Measurements from ENCODE around the gene PKD2L1. TPM values are rescaled to one million over a fixed set of nuclear protein-coding genes. Genes with fewer than 3 reads are reported as not detected.

PKD2L1 gene
- polyA plus RNA-seq, 1 donor from 2014 or later = not detected

GRCh38 chr10:100359030-100359432 is 29.0 kb upstream of the PKD2L1 start:
- Histone ChIP-seq H3K4me3 (ENCODE audit: low read length) (no peak overlapping the region), H3K36me3 (ENCODE audit: insufficient read depth, low read length) (peaks cover under 1% of the 10 kb centered on the region), H3K27ac (ENCODE audit: low read length) (no peak overlapping the region), H3K9me2 (ENCODE audit: insufficient read depth, low read length) (no peaks in the 10 kb centered on the region), H3K27me3 (ENCODE audit: insufficient read depth, low read depth, low read length) (no peaks in the 10 kb centered on the region), H3K9ac (ENCODE audit: low read length) (no peak overlapping the region), H4K20me1 (ENCODE audit: insufficient read depth) (no peaks in the 10 kb centered on the region), H3K79me2 (replicated peaks; ENCODE audit: insufficient read depth, low read length) (no peaks in the 10 kb centered on the region), H3K9me3 (ENCODE audit: low read length) (no peaks in the 10 kb centered on the region), H3F3A (ENCODE audit: insufficient read depth, low read length, poor library complexity, severe bottlenecking) (no peaks in the 10 kb centered on the region), H3K4me2 (ENCODE audit: low read length) (no peak overlapping the region), H2AFZ (ENCODE audit: low read depth, low read length) (no peak overlapping the region)
- TF ChIP-seq RAD21 (conservative IDR thresholded peaks at IDR 0.05) = no peak
- TF ChIP-seq, protein P1, sequence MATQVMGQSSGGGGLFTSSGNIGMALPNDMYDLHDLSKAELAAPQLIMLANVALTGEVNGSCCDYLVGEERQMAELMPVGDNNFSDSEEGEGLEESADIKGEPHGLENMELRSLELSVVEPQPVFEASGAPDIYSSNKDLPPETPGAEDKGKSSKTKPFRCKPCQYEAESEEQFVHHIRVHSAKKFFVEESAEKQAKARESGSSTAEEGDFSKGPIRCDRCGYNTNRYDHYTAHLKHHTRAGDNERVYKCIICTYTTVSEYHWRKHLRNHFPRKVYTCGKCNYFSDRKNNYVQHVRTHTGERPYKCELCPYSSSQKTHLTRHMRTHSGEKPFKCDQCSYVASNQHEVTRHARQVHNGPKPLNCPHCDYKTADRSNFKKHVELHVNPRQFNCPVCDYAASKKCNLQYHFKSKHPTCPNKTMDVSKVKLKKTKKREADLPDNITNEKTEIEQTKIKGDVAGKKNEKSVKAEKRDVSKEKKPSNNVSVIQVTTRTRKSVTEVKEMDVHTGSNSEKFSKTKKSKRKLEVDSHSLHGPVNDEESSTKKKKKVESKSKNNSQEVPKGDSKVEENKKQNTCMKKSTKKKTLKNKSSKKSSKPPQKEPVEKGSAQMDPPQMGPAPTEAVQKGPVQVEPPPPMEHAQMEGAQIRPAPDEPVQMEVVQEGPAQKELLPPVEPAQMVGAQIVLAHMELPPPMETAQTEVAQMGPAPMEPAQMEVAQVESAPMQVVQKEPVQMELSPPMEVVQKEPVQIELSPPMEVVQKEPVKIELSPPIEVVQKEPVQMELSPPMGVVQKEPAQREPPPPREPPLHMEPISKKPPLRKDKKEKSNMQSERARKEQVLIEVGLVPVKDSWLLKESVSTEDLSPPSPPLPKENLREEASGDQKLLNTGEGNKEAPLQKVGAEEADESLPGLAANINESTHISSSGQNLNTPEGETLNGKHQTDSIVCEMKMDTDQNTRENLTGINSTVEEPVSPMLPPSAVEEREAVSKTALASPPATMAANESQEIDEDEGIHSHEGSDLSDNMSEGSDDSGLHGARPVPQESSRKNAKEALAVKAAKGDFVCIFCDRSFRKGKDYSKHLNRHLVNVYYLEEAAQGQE (IDR thresholded peaks at IDR 0.05; ENCODE audit: borderline replicate concordance) = no peak
- TF ChIP-seq POLR2AphosphoS5 (IDR thresholded peaks at IDR 0.05) = no peak
- no peak for TF ChIP-seq EZH2 (IDR thresholded peaks at IDR 0.05; ENCODE audit: borderline replicate concordance, insufficient read depth, low read length, poor library complexity, severe bottlenecking)
- TF ChIP-seq, protein P2, sequence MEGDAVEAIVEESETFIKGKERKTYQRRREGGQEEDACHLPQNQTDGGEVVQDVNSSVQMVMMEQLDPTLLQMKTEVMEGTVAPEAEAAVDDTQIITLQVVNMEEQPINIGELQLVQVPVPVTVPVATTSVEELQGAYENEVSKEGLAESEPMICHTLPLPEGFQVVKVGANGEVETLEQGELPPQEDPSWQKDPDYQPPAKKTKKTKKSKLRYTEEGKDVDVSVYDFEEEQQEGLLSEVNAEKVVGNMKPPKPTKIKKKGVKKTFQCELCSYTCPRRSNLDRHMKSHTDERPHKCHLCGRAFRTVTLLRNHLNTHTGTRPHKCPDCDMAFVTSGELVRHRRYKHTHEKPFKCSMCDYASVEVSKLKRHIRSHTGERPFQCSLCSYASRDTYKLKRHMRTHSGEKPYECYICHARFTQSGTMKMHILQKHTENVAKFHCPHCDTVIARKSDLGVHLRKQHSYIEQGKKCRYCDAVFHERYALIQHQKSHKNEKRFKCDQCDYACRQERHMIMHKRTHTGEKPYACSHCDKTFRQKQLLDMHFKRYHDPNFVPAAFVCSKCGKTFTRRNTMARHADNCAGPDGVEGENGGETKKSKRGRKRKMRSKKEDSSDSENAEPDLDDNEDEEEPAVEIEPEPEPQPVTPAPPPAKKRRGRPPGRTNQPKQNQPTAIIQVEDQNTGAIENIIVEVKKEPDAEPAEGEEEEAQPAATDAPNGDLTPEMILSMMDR (IDR thresholded peaks at IDR 0.05; ENCODE audit: poor library complexity, severe bottlenecking) = no peak
- TF ChIP-seq TAF1 (IDR thresholded peaks at IDR 0.05; ENCODE audit: low read depth) = no peak
- TF ChIP-seq MXI1 (conservative IDR thresholded peaks at IDR 0.05; ENCODE audit: poor library complexity, severe bottlenecking) = no peak
- no peak for TF ChIP-seq EP300 (conservative IDR thresholded peaks at IDR 0.05; ENCODE audit: poor library complexity, severe bottlenecking)
- TF ChIP-seq SMC3 (conservative IDR thresholded peaks at IDR 0.05; ENCODE audit: poor library complexity) = no peak

- Histone ChIP-seq H3K79me2 (replicated peaks; ENCODE audit: insufficient read depth, low read length) (peaks cover 8% of the 10 kb centered on the region), H3K27me3 (ENCODE audit: insufficient read depth, low read depth, low read length) (no peaks in the 10 kb centered on the region), H3K4me3 (ENCODE audit: low read length) (no peak overlapping the region), H4K20me1 (ENCODE audit: insufficient read depth) (no peaks in the 10 kb centered on the region), H3K9ac (ENCODE audit: low read length) (no peak overlapping the region), H3F3A (ENCODE audit: insufficient read depth, low read length, poor library complexity, severe bottlenecking) (no peaks in the 10 kb centered on the region), H3K9me3 (ENCODE audit: low read length) (no peaks in the 10 kb centered on the region), H3K27ac (ENCODE audit: low read length) (no peak overlapping the region), H3K4me2 (ENCODE audit: low read length) (no peak overlapping the region), H3K36me3 (ENCODE audit: insufficient read depth, low read length) (peaks cover 7% of the 10 kb centered on the region), H3K9me2 (ENCODE audit: insufficient read depth, low read length) (no peaks in the 10 kb centered on the region), H2AFZ (ENCODE audit: low read depth, low read length) (no peak overlapping the region)
- TF ChIP-seq EP300 (conservative IDR thresholded peaks at IDR 0.05; ENCODE audit: poor library complexity, severe bottlenecking) (no peak), POLR2AphosphoS5 (IDR thresholded peaks at IDR 0.05) (no peak), SMC3 (conservative IDR thresholded peaks at IDR 0.05; ENCODE audit: poor library complexity) (no peak)
Measured at GRCh38 chr10:100357059-100357858, 27.2 kb upstream of the PKD2L1 start.
